WTC11 (cell line): ENCODE results near the gene KRTAP10-4. TPM values are rescaled to one million over a fixed set of nuclear protein-coding genes. Genes with fewer than 3 reads are reported as not detected.

Experiments
- ATAC-seq: fragments of 200-7000 bp; cut with Tn5 transposase; 2 replicates; pipeline ENCODE4 v1.10.0; 2021; ENCODE audit warnings: mild to moderate bottlenecking, moderate library complexity
- CTCF ChIA-PET: fragments of 300-600 bp; sonication (Branson Sonifier 250); formaldehyde crosslinking; loops from one replicate; lab custom pipeline; 2021; ENCODE audit warnings: antibody characterized with exemption; lab: Charles Lee
- POLR2A ChIA-PET: fragments of 350-600 bp; sonication (Branson Sonifier 250); formaldehyde crosslinking; loops from one replicate; lab custom pipeline; 2021; ENCODE audit warnings: antibody characterized with exemption; lab: Charles Lee
- DNase-seq: peaks from one replicate; pipeline ENCODE4 v3.0.0; 2021; ENCODE audit warnings: low spot score
- H3K27ac Mint-ChIP-seq: 2 replicates; pipeline ENCODE4 v1.8.0; 2021; ENCODE audit warnings: mixed read lengths
- H3K27me3 Mint-ChIP-seq: 2 replicates; pipeline ENCODE4 v1.8.0; 2021; ENCODE audit warnings: low read depth, mild to moderate bottlenecking, moderate library complexity, mixed read lengths
- H3K36me3 Mint-ChIP-seq: 2 replicates; pipeline ENCODE4 v1.8.0; 2021; ENCODE audit warnings: mixed read lengths
- H3K4me1 Mint-ChIP-seq: 2 replicates; pipeline ENCODE4 v1.8.0; 2022; ENCODE audit warnings: mixed read lengths
- H3K4me3 Mint-ChIP-seq: 2 replicates; pipeline ENCODE4 v1.8.0; 2021; ENCODE audit warnings: mild to moderate bottlenecking, moderate library complexity, mixed read lengths
- H3K9me3 Mint-ChIP-seq: 2 replicates; pipeline ENCODE4 v1.8.0; 2021; ENCODE audit warnings: mixed read lengths
- ELF4 ChIP-seq: sonication (generic); formaldehyde crosslinking; IDR thresholded peaks from 2 replicates; pipeline ENCODE4 v1.8.1; 2022; ENCODE audit warnings: low read depth, mild to moderate bottlenecking, moderate library complexity, missing genetic modification reagents
- ESRRA ChIP-seq: sonication (generic); formaldehyde crosslinking; IDR thresholded peaks from 2 replicates; pipeline ENCODE4 v1.8.1; 2022; ENCODE audit warnings: mild to moderate bottlenecking, missing genetic modification reagents, borderline replicate concordance
- MYBL2 ChIP-seq: sonication (generic); formaldehyde crosslinking; IDR thresholded peaks from 2 replicates; pipeline ENCODE4 v1.8.1; 2023; ENCODE audit warnings: mild to moderate bottlenecking, moderate library complexity, missing genetic modification reagents
- NFE2L1 ChIP-seq: sonication (generic); formaldehyde crosslinking; IDR thresholded peaks from 2 replicates; pipeline ENCODE4 v1.8.1; 2023; ENCODE audit warnings: missing genetic modification reagents
- NFYB ChIP-seq: sonication (generic); formaldehyde crosslinking; conservative IDR thresholded peaks from 2 replicates; pipeline ENCODE4 v1.8.0; 2022; ENCODE audit warnings: low read depth, missing genetic modification reagents
- RELA ChIP-seq: sonication (generic); formaldehyde crosslinking; IDR thresholded peaks from 2 replicates; pipeline ENCODE4 v1.8.1; 2022; ENCODE audit warnings: missing genetic modification reagents, mild to moderate bottlenecking, borderline replicate concordance
- TCF7 ChIP-seq: sonication (generic); formaldehyde crosslinking; IDR thresholded peaks from 2 replicates; pipeline ENCODE4 v1.8.0; 2022; ENCODE audit warnings: mild to moderate bottlenecking, low read depth, missing genetic modification reagents, moderate library complexity
- ZNF121 ChIP-seq: sonication (generic); formaldehyde crosslinking; IDR thresholded peaks from 2 replicates; pipeline ENCODE4 v1.8.0; 2023; ENCODE audit warnings: missing genetic modification reagents
- ZNF317 ChIP-seq: sonication (generic); formaldehyde crosslinking; IDR thresholded peaks from 2 replicates; pipeline ENCODE4 v1.8.1; 2023; ENCODE audit warnings: low read depth, mild to moderate bottlenecking, moderate library complexity, missing genetic modification reagents, borderline replicate concordance
- ZNF396 ChIP-seq: fragments of 250-450 bp; sonication (Bioruptor Pico); IDR thresholded peaks from 2 replicates; pipeline ENCODE4 v1.8.0; 2021; ENCODE audit warnings: mild to moderate bottlenecking, moderate library complexity, borderline replicate concordance
- ZNF416 ChIP-seq: fragments of 250-450 bp; sonication (Bioruptor Pico); IDR thresholded peaks from 2 replicates; pipeline ENCODE4 v1.9.0; 2021; ENCODE audit warnings: mild to moderate bottlenecking, inconsistent platforms
- total RNA-seq: library from RNA; stranded (reverse); gene quantifications from 3 replicates; pipeline ENCODE4 v1.2.3, GENCODE V29; 2021
- TF ChIP-seq, protein P1 (sequence below): sonication (generic); formaldehyde crosslinking; IDR thresholded peaks from 2 replicates; pipeline ENCODE4 v1.8.0; 2023; ENCODE audit warnings: missing genetic modification reagents, mild to moderate bottlenecking, borderline replicate concordance
- TF ChIP-seq, protein P2 (sequence below): fragments of 250-450 bp; sonication (Bioruptor Pico); IDR thresholded peaks from 2 replicates; pipeline ENCODE4 v1.9.0; 2021; ENCODE audit warnings: mild to moderate bottlenecking, borderline replicate concordance
- TF ChIP-seq, protein P3 (sequence below): sonication (generic); formaldehyde crosslinking; IDR thresholded peaks from 2 replicates; pipeline ENCODE4 v1.8.0; 2022; ENCODE audit warnings: mild to moderate bottlenecking, missing genetic modification reagents
- TF ChIP-seq, protein P4 (sequence below): sonication (generic); formaldehyde crosslinking; IDR thresholded peaks from 2 replicates; pipeline ENCODE4 v1.8.1; 2023; ENCODE audit warnings: mild to moderate bottlenecking, missing genetic modification reagents, moderate library complexity
- TF ChIP-seq, protein P5 (sequence below): sonication (generic); formaldehyde crosslinking; conservative IDR thresholded peaks from 2 replicates; pipeline ENCODE4 v1.8.1; 2022; ENCODE audit warnings: mild to moderate bottlenecking, missing genetic modification reagents
- TF ChIP-seq, protein P6 (sequence below): sonication (generic); formaldehyde crosslinking; IDR thresholded peaks from 2 replicates; pipeline ENCODE4 v1.8.1; 2023; ENCODE audit warnings: mild to moderate bottlenecking, missing genetic modification reagents
- TF ChIP-seq, protein P7 (sequence below): fragments of 250-450 bp; sonication (Bioruptor Pico); IDR thresholded peaks from 2 replicates; pipeline ENCODE4 v1.9.0; 2021; ENCODE audit warnings: moderate library complexity, mild to moderate bottlenecking, inconsistent platforms, borderline replicate concordance

KRTAP10-4 gene
- total RNA-seq, 1 experiment from 2014 or later, result not detected

DNA sequence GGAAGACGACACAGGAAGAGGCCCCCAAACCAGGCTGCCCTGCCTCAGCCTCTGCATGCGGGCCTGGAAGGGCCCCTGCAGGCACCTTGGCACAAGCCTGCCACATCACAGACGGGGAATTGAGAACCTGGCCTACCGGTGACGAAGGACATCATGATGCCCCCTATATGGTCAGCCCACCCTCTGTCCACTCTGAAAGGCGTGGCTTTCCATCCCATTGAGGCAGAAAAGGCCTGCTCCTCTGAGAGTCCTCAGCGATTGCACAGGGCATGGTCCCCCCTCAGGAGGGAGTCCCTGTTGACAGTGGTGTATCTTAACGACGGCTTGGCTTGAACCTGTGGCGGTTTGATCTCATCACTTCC, 44.9 kb upstream of the KRTAP10-4 start (continued):
- TF ChIP-seq, protein P1, sequence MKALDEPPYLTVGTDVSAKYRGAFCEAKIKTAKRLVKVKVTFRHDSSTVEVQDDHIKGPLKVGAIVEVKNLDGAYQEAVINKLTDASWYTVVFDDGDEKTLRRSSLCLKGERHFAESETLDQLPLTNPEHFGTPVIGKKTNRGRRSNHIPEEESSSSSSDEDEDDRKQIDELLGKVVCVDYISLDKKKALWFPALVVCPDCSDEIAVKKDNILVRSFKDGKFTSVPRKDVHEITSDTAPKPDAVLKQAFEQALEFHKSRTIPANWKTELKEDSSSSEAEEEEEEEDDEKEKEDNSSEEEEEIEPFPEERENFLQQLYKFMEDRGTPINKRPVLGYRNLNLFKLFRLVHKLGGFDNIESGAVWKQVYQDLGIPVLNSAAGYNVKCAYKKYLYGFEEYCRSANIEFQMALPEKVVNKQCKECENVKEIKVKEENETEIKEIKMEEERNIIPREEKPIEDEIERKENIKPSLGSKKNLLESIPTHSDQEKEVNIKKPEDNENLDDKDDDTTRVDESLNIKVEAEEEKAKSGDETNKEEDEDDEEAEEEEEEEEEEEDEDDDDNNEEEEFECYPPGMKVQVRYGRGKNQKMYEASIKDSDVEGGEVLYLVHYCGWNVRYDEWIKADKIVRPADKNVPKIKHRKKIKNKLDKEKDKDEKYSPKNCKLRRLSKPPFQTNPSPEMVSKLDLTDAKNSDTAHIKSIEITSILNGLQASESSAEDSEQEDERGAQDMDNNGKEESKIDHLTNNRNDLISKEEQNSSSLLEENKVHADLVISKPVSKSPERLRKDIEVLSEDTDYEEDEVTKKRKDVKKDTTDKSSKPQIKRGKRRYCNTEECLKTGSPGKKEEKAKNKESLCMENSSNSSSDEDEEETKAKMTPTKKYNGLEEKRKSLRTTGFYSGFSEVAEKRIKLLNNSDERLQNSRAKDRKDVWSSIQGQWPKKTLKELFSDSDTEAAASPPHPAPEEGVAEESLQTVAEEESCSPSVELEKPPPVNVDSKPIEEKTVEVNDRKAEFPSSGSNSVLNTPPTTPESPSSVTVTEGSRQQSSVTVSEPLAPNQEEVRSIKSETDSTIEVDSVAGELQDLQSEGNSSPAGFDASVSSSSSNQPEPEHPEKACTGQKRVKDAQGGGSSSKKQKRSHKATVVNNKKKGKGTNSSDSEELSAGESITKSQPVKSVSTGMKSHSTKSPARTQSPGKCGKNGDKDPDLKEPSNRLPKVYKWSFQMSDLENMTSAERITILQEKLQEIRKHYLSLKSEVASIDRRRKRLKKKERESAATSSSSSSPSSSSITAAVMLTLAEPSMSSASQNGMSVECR (CRISPR knock-in tag), result no peak
- TF ChIP-seq ZNF121 (CRISPR knock-in tag) (no peak), TCF7 (no peak)
- TF ChIP-seq, protein P2, sequence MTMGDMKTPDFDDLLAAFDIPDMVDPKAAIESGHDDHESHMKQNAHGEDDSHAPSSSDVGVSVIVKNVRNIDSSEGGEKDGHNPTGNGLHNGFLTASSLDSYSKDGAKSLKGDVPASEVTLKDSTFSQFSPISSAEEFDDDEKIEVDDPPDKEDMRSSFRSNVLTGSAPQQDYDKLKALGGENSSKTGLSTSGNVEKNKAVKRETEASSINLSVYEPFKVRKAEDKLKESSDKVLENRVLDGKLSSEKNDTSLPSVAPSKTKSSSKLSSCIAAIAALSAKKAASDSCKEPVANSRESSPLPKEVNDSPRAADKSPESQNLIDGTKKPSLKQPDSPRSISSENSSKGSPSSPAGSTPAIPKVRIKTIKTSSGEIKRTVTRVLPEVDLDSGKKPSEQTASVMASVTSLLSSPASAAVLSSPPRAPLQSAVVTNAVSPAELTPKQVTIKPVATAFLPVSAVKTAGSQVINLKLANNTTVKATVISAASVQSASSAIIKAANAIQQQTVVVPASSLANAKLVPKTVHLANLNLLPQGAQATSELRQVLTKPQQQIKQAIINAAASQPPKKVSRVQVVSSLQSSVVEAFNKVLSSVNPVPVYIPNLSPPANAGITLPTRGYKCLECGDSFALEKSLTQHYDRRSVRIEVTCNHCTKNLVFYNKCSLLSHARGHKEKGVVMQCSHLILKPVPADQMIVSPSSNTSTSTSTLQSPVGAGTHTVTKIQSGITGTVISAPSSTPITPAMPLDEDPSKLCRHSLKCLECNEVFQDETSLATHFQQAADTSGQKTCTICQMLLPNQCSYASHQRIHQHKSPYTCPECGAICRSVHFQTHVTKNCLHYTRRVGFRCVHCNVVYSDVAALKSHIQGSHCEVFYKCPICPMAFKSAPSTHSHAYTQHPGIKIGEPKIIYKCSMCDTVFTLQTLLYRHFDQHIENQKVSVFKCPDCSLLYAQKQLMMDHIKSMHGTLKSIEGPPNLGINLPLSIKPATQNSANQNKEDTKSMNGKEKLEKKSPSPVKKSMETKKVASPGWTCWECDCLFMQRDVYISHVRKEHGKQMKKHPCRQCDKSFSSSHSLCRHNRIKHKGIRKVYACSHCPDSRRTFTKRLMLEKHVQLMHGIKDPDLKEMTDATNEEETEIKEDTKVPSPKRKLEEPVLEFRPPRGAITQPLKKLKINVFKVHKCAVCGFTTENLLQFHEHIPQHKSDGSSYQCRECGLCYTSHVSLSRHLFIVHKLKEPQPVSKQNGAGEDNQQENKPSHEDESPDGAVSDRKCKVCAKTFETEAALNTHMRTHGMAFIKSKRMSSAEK (CRISPR knock-in tag), result no peak
- TF ChIP-seq, protein P3, sequence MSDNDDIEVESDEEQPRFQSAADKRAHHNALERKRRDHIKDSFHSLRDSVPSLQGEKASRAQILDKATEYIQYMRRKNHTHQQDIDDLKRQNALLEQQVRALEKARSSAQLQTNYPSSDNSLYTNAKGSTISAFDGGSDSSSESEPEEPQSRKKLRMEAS (CRISPR knock-in tag), result no peak

DNA sequence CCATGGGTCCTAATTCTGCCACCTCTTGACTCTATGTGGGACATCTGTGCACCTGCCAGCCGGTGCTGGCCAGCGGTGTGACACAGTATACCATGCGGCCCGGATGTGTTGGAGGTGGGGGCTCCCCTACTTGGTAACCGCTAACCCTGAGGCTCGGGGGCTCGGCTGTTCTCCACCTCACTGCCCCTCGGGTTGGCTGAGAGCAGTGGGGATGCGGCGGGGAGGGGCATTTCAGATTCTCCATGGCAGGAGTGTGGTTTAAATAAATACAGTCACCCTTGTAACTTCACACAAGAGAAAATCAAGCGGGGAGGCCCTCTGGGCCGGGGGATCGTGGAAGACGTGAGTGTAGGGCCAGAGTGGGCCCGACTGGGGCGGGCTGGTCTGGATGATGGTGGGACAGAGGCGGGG, 44.5 kb upstream of the KRTAP10-4 start:
- H3K36me3 Mint-ChIP-seq, result no peaks in the 10 kb centered on the region
- H3K4me3 Mint-ChIP-seq, result no peak overlapping the region
- no peaks in the 10 kb centered on the region for H3K9me3 Mint-ChIP-seq
- H3K27ac Mint-ChIP-seq, result no peak overlapping the region
- H3K27me3 Mint-ChIP-seq, result no peaks in the 10 kb centered on the region
- ATAC-seq (no peak), DNase-seq (peak; percentile 5)
- POLR2A ChIA-PET, result no interaction called here
- H3K4me1 Mint-ChIP-seq, result peaks cover 2% of the 10 kb centered on the region; the same call in 1 of the 2 replicates
- CTCF ChIA-PET, result no interaction called here
- TF ChIP-seq, protein P4, sequence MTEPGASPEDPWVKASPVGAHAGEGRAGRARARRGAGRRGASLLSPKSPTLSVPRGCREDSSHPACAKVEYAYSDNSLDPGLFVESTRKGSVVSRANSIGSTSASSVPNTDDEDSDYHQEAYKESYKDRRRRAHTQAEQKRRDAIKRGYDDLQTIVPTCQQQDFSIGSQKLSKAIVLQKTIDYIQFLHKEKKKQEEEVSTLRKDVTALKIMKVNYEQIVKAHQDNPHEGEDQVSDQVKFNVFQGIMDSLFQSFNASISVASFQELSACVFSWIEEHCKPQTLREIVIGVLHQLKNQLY (CRISPR knock-in tag), result no peak
- TF ChIP-seq, protein P5, sequence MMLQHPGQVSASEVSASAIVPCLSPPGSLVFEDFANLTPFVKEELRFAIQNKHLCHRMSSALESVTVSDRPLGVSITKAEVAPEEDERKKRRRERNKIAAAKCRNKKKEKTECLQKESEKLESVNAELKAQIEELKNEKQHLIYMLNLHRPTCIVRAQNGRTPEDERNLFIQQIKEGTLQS (CRISPR knock-in tag), result no peak
- TF ChIP-seq ESRRA (CRISPR knock-in tag) (no peak), NFE2L1 (no peak), ZNF396 (no peak), ZNF317 (CRISPR knock-in tag) (no peak), MYBL2 (CRISPR knock-in tag) (no peak), ELF4 (CRISPR knock-in tag) (no peak), NFYB (CRISPR knock-in tag) (no peak), RELA (CRISPR knock-in tag) (no peak), ZNF416 (CRISPR knock-in tag) (no peak)
- TF ChIP-seq, protein P2 (CRISPR knock-in tag), result no peak
- TF ChIP-seq, protein P6, sequence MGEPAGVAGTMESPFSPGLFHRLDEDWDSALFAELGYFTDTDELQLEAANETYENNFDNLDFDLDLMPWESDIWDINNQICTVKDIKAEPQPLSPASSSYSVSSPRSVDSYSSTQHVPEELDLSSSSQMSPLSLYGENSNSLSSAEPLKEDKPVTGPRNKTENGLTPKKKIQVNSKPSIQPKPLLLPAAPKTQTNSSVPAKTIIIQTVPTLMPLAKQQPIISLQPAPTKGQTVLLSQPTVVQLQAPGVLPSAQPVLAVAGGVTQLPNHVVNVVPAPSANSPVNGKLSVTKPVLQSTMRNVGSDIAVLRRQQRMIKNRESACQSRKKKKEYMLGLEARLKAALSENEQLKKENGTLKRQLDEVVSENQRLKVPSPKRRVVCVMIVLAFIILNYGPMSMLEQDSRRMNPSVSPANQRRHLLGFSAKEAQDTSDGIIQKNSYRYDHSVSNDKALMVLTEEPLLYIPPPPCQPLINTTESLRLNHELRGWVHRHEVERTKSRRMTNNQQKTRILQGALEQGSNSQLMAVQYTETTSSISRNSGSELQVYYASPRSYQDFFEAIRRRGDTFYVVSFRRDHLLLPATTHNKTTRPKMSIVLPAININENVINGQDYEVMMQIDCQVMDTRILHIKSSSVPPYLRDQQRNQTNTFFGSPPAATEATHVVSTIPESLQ (CRISPR knock-in tag), result no peak
- TF ChIP-seq, protein P7, sequence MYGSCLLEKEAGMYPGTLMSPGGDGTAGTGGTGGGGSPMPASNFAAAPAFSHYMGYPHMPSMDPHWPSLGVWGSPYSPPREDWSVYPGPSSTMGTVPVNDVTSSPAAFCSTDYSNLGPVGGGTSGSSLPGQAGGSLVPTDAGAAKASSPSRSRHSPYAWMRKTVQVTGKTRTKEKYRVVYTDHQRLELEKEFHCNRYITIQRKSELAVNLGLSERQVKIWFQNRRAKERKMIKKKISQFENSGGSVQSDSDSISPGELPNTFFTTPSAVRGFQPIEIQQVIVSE (CRISPR knock-in tag), result no peak
